T-cell (primary cell): ENCODE measurements around the gene FOCAD. TPM values are rescaled to one million over a fixed set of nuclear protein-coding genes. Genes with fewer than 3 reads are reported as not detected.

ENCODE experiments used
- ATAC-seq, 4 experiments: fragments of 200-7000 bp in 3 of 4; fragments of 150-1000 bp in 1 of 4; cut with Tn5 transposase; replicated peaks in 1 of 4; 1 replicate in 3 of 4; 2 replicates in 1 of 4; pipeline ENCODE4 v1.10.0; 2021; ENCODE audit warnings: moderate library complexity in 3 of 4, mild to moderate bottlenecking in 2 of 4, moderate number of reproducible peaks in 1 of 4
- CTCF ChIA-PET, 2 donors: fragments of 300-600 bp; sonication (Branson Sonifier 250); formaldehyde crosslinking; loops; one replicate each; lab custom pipeline; 2022; ENCODE audit warnings: antibody characterized with exemption in 2 of 2; lab: Charles Lee
- POLR2A ChIA-PET, 2 donors: fragments of 300-600 bp; sonication (Branson Sonifier 250); formaldehyde crosslinking; loops; one replicate each; lab custom pipeline; 2022; ENCODE audit warnings: antibody characterized with exemption in 2 of 2; lab: Charles Lee
- DNase-seq, 35 experiments: peaks; one replicate each; pipeline versions ENCODE4 v3.0.0 to v3.0.0-alpha.2; 2013 to 2023
- H3K27ac ChIP-seq: one replicate; pipeline ENCODE4 v1.5.1; 2013; ENCODE audit warnings: low read length
- H3K27me3 ChIP-seq, 2 experiments: replicated peaks in 1 of 2; 1 replicate in 1 of 2; 2 replicates in 1 of 2; pipeline versions ENCODE4 v1.6.1 to v1.7.0; 2013; ENCODE audit warnings: low read length in 1 of 2, mixed read lengths in 1 of 2; ENCODE audit not compliant: control insufficient read depth in 2 of 2, insufficient read depth in 2 of 2; ENCODE audit errors: extremely low read depth in 1 of 2
- H3K36me3 ChIP-seq, 2 donors: 1 replicate in 1 of 2; 2 replicates in 1 of 2; pipeline versions ENCODE4 v1.6.1 to v1.7.0; 2013; ENCODE audit warnings: low read length in 1 of 2; ENCODE audit not compliant: control insufficient read depth in 2 of 2, insufficient read depth in 1 of 2; ENCODE audit errors: extremely low read depth in 1 of 2
- H3K4me1 ChIP-seq, 2 experiments: 1 replicate in 1 of 2; 2 replicates in 1 of 2; pipeline versions ENCODE4 v1.6.1 to v1.7.0; 2013; ENCODE audit warnings: low read length in 2 of 2, mixed read lengths in 1 of 2; ENCODE audit not compliant: insufficient read depth in 2 of 2, control insufficient read depth in 1 of 2; ENCODE audit errors: extremely low read depth in 1 of 2
- H3K4me3 ChIP-seq, 2 donors: 1 replicate in 1 of 2; 2 replicates in 1 of 2; pipeline versions ENCODE4 v1.5.1 to v1.7.0; 2013; ENCODE audit warnings: mild to moderate bottlenecking in 2 of 2, low read length in 1 of 2, moderate library complexity in 1 of 2; ENCODE audit not compliant: control insufficient read depth in 1 of 2; ENCODE audit errors: extremely low read depth in 1 of 2
- H3K9me3 ChIP-seq: 2 replicates; pipeline ENCODE4 v1.7.0; 2013
- H3K27ac Mint-ChIP-seq, 2 donors: one replicate each; pipeline ENCODE4 v1.8.0; 2020 to 2021; ENCODE audit warnings: mild to moderate bottlenecking in 2 of 2, mixed read lengths in 2 of 2
- H3K27me3 Mint-ChIP-seq, 2 donors: one replicate each; pipeline ENCODE4 v1.8.0; 2021 to 2022; ENCODE audit warnings: mixed read lengths in 2 of 2
- H3K36me3 Mint-ChIP-seq: one replicate; pipeline ENCODE4 v1.8.0; 2021; ENCODE audit warnings: mixed read lengths
- H3K4me1 Mint-ChIP-seq, 3 donors: one replicate each; pipeline ENCODE4 v1.8.0; 2020 to 2022; ENCODE audit warnings: mixed read lengths in 3 of 3, mild to moderate bottlenecking in 1 of 3
- H3K4me3 Mint-ChIP-seq, 3 donors: one replicate each; pipeline ENCODE4 v1.8.0; 2020 to 2022; ENCODE audit warnings: mild to moderate bottlenecking in 3 of 3, mixed read lengths in 3 of 3, moderate library complexity in 3 of 3
- H3K9me3 Mint-ChIP-seq, 3 donors: one replicate each; pipeline ENCODE4 v1.8.0; 2020 to 2022; ENCODE audit warnings: mixed read lengths in 3 of 3
- WGBS: methylation state at CpG from one replicate; pipeline ENCODE4 v1.1.5; 2013; ENCODE audit warnings: missing lambda C conversion rate; ENCODE audit not compliant: insufficient coverage; 5-methylcytosine and 5-hydroxymethylcytosine counted together
- total RNA-seq, 35 experiments: library from RNA in 6 of 35; stranded (reverse) in 6 of 35; fragments of 120-200 nt in 1 of 35; gene quantifications; one replicate each; pipeline versions ENCODE4 v1.2.1 to v1.2.4 and lab custom pipeline; 2013 to 2026

Gene FOCAD
- total RNA-seq, 5 donors from 2014 or later (not counting 1 experiment from before 2014, with no cell fraction given) = 13.4 to 29.0 (median 21.3) TPM

GRCh38 chr9:20906326-20906725, 222.3 kb downstream of the FOCAD start:
- Mint-ChIP-seq H3K9me3 (no peaks in the 10 kb centered on the region), H3K36me3 (peaks cover 19% of the 10 kb centered on the region), H3K27ac (no peak overlapping the region), H3K4me1 (no peaks in the 10 kb centered on the region), H3K27me3 (no peaks in the 10 kb centered on the region), H3K4me3 (no peak overlapping the region)
- Histone ChIP-seq H3K27me3 (no peaks in the 10 kb centered on the region), H3K4me3 (no peak overlapping the region), H3K27ac (no peak overlapping the region), H3K4me1 (peaks cover 0 to 3% of the 10 kb centered on the region in 2 experiments), H3K36me3 (no peaks in the 10 kb centered on the region), H3K9me3 (no peaks in the 10 kb centered on the region)
- CTCF ChIA-PET = interaction anchor here in 1 of 2 donors (0.6 kb wide), 1 partner anchor 206 kb away, joined by 3 read pairs; no protein-coding TSS in a partner anchor
- WGBS = 100% methylated on average over 1 of the region's 1 CpG
- POLR2A ChIA-PET = no interaction called here
- ATAC-seq (no peak), DNase-seq (no peak)

DNA sequence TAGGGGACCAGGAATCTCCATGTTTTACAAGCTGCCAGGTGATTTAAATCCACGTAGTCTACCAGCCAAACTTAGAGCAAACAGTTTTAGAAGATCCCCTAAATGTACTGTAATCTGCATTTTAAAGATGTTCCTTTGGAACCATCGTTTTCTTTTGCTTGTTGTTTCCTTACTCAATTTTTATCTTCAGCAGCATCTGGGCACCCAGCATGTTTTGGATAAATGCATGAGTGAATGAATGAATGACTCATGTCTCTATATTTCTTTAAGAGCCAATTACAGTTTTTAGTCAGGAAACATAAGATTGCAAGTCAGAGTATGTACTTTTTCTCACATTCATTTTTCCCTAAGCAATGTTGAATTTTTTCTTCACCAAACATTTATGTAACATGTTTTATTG, 224.4 kb downstream of the FOCAD start:
- H3K36me3 Mint-ChIP-seq = peaks cover 29% of the 10 kb centered on the region
- no peaks in the 10 kb centered on the region for H3K4me1 Mint-ChIP-seq
- no peaks in the 10 kb centered on the region for H3K9me3 Mint-ChIP-seq
- Histone ChIP-seq H3K27me3 (no peaks in the 10 kb centered on the region), H3K9me3 (no peaks in the 10 kb centered on the region), H3K27ac (no peak overlapping the region), H3K4me1 (peaks cover 0 to 3% of the 10 kb centered on the region in 2 experiments), H3K36me3 (no peaks in the 10 kb centered on the region), H3K4me3 (no peak overlapping the region)
- ChIA-PET POLR2A (interaction anchor here in 1 of 2 donors (1.0 kb wide), 1 partner anchor 62 kb away, joined by 3 read pairs; no protein-coding TSS in a partner anchor), CTCF (interaction anchor here in 1 of 2 donors (0.6 kb wide), 1 partner anchor 24 kb away, joined by 3 read pairs; no protein-coding TSS in a partner anchor)
- H3K27ac Mint-ChIP-seq = no peak overlapping the region
- no peak for DNase-seq
- no peak overlapping the region for H3K4me3 Mint-ChIP-seq
- no peak for ATAC-seq
- H3K27me3 Mint-ChIP-seq = no peaks in the 10 kb centered on the region
- WGBS = no CpG with 5 or more reads among the region's 2 CpGs

- no peaks in the 10 kb centered on the region for H3K27me3 ChIP-seq
- no peak overlapping the region for H3K4me3 ChIP-seq
- whole genome bisulfite sequencing = 100% methylated on average over 2 of the region's 6 CpGs
- Mint-ChIP-seq H3K4me3 (no peak overlapping the region), H3K36me3 (peaks cover 61% of the 10 kb centered on the region), H3K27ac (no peak overlapping the region), H3K27me3 (no peaks in the 10 kb centered on the region), H3K4me1 (no peaks in the 10 kb centered on the region), H3K9me3 (peaks cover 0 to 2% (median 0%) of the 10 kb centered on the region in 3 donors)
- no peaks in the 10 kb centered on the region for H3K36me3 ChIP-seq
- peaks cover 2% of the 10 kb centered on the region for H3K9me3 ChIP-seq
- ChIA-PET CTCF (no interaction called here), POLR2A (no interaction called here)
- no peaks in the 10 kb centered on the region for H3K4me1 ChIP-seq
- no peak for ATAC-seq
- DNase-seq = no peak
- H3K27ac ChIP-seq = no peak overlapping the region
Measured at GRCh38 chr9:20914556-20914955, 230.5 kb downstream of the FOCAD start.

DNA sequence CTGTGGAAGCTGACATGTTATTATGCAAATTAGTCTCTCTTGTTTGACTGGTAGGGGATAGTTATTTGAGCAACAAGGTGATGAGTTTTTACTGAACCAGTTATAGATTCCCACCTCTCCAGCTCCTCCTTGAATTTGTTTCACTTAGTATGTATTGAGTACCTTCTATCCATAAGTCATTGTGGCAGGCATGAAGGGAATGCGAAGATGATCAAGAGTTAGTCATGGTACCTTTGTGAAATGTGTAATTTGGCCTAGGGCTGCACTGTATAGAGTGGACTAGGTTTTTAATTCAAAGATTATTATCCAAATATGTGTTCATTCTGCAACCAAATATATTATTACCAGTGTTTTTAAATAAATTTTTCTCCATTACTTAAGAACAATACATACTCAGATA, 237.3 kb downstream of the FOCAD start:
- POLR2A ChIA-PET = no interaction called here
- H3K27me3 Mint-ChIP-seq = no peaks in the 10 kb centered on the region

DNA sequence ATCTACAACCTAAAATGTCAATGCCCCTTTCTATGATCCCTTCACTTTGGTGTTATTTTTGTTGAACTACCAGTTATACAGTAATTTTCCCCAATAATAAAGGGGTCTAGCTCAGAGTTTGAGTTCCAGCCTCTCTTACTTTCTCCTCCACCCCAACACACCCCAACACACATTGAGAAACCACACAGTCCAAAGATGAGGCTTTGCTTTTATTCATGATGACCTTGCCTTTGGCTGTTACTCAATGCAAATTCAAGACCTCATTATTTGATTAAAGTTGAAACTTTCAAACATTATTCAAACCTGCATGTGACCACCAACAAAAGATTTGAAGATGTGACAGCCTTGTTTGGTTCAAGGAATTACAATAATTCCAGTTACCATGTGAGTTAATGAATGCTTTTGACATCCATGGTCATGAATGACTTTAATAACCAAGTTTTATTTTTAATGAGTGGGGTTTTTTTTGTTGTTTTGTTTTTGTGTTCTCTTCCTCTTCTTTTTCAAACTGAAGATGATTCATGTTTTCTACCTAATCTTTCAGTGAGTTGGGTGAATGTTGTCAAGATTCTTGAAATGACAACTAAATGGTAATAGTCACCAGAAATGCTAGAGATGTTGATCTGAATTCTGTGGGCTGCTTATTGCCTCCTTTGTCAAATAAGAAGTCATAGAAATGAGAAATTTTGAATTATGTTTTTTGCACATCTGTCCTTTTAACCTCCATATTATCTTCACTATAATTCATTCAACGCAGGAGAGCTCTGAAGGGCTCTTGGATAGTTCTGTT, 241.4 kb downstream of the FOCAD start:
- CTCF ChIA-PET = interaction anchor here in 1 of 2 donors (0.5 kb wide), 1 partner anchor 13 kb away, joined by 3 read pairs; no protein-coding TSS in a partner anchor
- no CpG with 5 or more reads among the region's 1 CpG for WGBS
- ATAC-seq (no peak), DNase-seq (no peak)
- H3K9me3 Mint-ChIP-seq = no peaks in the 10 kb centered on the region
- Histone ChIP-seq H3K27me3 (no peaks in the 10 kb centered on the region), H3K4me3 (no peak overlapping the region), H3K9me3 (no peaks in the 10 kb centered on the region), H3K27ac (no peak overlapping the region), H3K4me1 (no peaks in the 10 kb centered on the region), H3K36me3 (peaks cover 0 to 3% of the 10 kb centered on the region in 2 donors)
- peaks cover 26% of the 10 kb centered on the region for H3K36me3 Mint-ChIP-seq
- no peak overlapping the region for H3K27ac Mint-ChIP-seq
- peaks cover 0 to 11% (median 9%) of the 10 kb centered on the region in 3 donors for H3K4me1 Mint-ChIP-seq
- no peaks in the 10 kb centered on the region for H3K27me3 Mint-ChIP-seq
- POLR2A ChIA-PET = no interaction called here
- H3K4me3 Mint-ChIP-seq = no peak overlapping the region

More for the DNA sequence above, 237.3 kb downstream of the FOCAD start:
- H3K4me3 Mint-ChIP-seq = no peak overlapping the region
- H3K9me3 Mint-ChIP-seq = peaks cover 0 to 2% (median 0%) of the 10 kb centered on the region in 3 donors
- CTCF ChIA-PET = no interaction called here
- H3K27ac Mint-ChIP-seq = no peak overlapping the region
- no peaks in the 10 kb centered on the region for H3K36me3 ChIP-seq
- no peak overlapping the region for H3K4me3 ChIP-seq
- DNase-seq (no peak), ATAC-seq (no peak)
- H3K4me1 Mint-ChIP-seq = no peaks in the 10 kb centered on the region
- WGBS = no CpG with 5 or more reads among the region's 1 CpG
- H3K9me3 ChIP-seq = peaks cover 2% of the 10 kb centered on the region
- H3K27me3 ChIP-seq = no peaks in the 10 kb centered on the region
- peaks cover 44% of the 10 kb centered on the region for H3K36me3 Mint-ChIP-seq
- no peak overlapping the region for H3K27ac ChIP-seq
- H3K4me1 ChIP-seq = no peaks in the 10 kb centered on the region

DNA sequence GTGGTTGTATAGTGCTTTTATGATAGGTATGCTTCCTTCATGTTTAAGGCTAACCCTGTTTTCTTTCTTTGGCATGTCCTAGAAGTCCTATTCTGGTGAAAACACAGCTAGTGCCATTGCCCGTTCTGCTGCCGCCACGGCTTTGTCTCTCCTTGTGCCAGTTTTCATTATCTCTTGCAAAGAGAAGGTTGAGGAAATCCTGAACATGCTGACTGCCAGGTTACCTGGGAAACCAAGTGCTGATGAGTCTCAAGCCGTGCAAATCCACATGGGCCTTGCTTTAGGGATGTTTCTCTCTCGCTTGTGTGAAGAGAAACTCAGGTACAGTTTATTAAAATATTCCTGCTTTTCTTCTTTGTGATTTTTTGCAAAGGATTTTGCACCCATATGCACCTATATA, 245.2 kb downstream of the FOCAD start:
- H3K36me3 Mint-ChIP-seq = peaks cover 47% of the 10 kb centered on the region
- H3K4me3 ChIP-seq = no peak overlapping the region
- peaks cover 0 to 3% of the 10 kb centered on the region in 2 donors for H3K36me3 ChIP-seq
- DNase-seq (no peak), ATAC-seq (no peak)
- 100% methylated on average over 3 of the region's 5 CpGs for WGBS
- H3K4me1 Mint-ChIP-seq = peaks cover 0 to 11% (median 9%) of the 10 kb centered on the region in 3 donors
- no peaks in the 10 kb centered on the region for H3K27me3 Mint-ChIP-seq
- H3K9me3 Mint-ChIP-seq = no peaks in the 10 kb centered on the region
- H3K4me1 ChIP-seq = no peaks in the 10 kb centered on the region
- H3K9me3 ChIP-seq = no peaks in the 10 kb centered on the region
- H3K27ac Mint-ChIP-seq = no peak overlapping the region
- H3K27me3 ChIP-seq = no peaks in the 10 kb centered on the region
- no peak overlapping the region for H3K27ac ChIP-seq
- ChIA-PET POLR2A (interaction anchor here in 1 of 2 donors (0.6 kb wide), 1 partner anchor 948 kb away, joined by 3 read pairs; no protein-coding TSS in a partner anchor), CTCF (interaction anchor here (1.0 to 1.6 kb wide), 3 partner anchors 12 to 30 kb away, joined by 3 to 9 read pairs (median 4); no protein-coding TSS in a partner anchor)
- no peak overlapping the region for H3K4me3 Mint-ChIP-seq
